Measurements from ENCODE around the gene RARS1.

The RARS1 gene

DNA sequence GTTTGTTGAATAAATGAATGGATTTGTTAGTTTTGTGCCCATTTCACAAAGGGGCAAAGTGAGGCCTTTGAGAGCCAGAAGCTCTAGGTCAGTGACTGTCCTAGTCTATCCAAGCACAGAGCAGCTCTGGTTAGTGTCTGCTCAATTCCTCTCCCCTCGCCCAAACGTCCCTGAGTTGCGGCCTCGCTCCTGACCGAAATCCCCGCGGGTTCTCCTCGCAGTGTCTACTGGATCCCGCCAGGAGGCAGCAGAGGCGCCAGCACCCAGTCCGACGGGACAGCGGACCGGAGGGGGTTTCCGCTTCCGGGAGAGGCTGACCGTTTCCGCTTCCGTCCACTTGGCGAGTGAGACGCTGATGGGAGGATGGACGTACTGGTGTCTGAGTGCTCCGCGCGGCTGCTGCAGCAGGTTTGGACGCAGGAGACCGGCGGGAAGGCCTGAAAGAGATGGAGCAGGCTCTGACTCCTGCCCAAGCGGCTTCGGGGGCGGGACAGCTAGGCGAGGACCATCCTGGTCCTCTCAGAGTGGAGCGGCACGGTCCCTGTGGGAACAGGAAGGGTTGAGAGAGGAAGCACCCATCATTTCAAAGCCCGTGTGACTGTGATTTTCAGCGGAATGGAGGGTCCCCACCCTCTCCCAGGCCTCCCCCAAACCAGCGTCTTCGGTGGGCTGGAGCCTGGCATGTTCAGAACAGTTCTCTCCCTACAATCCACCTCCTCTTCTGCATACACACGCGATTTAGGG is at the start of gene RARS1:
RARS1 (plus strand) TSS at position 336 of the 744 bp plus-strand sequence; CDS start at position 364, 28 bp downstream.
- peak; percentile 91 for DNase-seq (ENCODE audit: low spot score)

DNA sequence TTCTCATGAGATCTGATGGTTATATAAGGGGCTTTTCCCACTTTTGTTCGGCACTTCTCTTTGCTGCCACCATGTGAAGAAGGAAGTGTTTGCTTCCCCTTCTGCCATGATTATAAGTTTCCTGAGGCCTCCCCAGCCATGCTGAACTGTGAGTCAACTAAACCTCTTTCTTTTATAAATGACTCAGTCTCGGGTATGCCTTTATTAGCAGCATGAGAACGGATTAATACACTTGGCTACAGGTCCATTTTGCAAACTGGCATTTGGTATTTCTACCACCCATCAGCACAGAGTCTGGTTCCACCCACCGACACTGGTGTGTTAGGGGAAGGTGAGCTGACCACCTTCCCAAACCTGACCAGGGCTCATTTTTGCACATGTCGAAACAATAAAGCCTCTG is 47.9 kb upstream of the RARS1 start:
- no peak for DNase-seq (ENCODE audit: low spot score)

DNA sequence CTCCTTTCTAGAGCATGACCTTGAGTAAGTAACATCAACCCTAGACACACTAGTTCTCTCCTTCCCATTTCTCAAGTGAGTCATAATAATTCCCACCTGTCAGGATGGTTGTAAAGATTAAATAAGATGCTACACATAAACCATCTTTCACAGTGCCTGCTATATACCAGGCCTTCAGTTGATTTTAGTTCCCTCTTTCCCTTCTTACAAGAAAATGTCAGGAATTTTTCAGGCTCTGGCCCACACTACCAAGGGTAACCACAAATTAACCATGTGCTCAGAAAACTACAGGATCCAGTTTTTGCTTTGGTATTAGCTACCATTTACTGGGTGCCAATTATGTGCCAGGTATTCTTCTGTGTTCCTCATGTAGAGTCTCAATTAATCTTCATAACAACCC is 42.7 kb upstream of the RARS1 start:
- DNase-seq (ENCODE audit: low spot score): no peak

DNA sequence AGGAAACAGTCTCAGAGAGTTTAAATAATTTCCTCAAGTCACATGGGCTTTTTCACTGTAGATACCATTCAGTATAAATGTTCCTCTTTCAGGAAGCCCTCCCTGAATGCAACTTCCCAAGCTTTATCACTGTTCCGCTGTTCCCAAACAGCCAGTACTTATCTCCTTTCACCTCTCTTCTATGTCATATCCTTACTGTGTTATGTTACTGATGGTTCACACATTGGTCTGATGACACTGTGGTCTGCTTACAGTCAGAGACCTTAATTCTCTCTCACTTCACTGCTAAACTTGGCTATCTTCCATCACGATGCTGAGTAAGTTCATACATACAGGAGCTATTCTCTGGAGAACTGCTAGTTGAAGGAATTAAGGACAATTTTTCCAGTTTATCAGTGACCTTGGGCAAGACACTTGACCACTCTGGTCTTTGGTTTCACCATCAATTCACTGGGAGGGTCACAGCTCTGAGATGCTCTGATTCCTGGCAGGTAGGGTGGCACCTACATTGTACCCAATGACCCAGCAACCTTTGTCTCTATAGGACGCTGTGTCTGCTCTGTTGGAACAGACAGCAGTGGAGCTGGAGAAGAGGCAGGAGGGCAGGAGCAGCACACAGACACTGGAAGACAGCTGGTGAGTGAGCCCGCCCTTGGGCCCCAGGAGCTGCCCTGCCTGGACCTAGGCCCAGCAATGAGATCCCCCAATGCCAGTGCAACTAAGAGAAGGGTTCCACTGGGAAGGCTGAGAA is 42.1 kb upstream of the RARS1 start:
- DNase-seq (ENCODE audit: low spot score): no peak

DNA sequence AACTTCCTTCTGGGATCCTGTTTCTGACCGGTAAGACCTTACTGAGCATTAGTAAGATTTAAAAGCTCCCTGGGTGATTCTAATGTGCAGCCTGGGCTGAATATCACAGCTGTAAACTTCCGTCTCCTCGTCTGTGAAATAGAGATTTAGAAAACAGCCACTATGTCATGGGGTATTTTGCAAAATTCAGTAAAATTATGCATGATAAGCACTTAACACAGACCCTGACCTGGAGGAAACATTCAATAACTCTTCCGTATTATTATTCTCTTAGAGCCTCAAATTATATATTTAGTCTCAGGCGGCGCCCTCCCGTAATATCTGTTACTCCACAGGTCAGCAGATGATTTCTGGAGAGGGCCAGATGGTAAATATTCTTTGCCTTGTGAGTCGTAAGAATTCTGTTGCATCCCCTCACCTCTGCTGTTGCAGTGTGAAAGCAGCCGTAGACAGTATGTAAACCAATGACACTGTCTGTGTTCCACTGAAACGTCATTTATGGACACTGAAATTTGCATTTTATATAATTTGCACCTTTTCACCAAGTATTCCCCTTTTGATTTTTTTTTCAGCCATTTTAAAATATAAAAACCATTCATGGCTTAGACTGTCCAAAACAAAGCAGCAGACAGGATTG is 39.2 kb upstream of the RARS1 start:
- no peak for DNase-seq (ENCODE audit: low spot score)

DNA sequence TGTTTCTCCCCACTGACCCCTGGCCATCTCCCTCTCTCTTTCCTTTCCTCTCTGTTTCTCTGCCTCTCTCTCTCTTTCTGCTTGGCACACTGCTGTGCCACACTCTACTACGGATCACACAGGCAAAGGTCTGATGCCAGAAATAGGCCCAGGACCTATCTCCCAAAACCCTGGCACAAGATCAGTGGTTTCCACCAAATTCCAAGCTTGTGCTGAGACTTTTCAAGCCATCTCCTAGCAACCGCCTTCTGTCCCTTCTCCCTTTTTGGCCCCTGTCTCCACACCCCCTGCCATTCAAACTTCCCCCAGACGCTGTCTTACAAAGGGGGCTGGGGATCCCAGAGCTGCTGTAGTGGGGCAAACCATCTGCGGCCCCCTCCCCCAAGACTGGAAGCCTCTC is 38.5 kb upstream of the RARS1 start:
- DNase-seq (ENCODE audit: low spot score): no peak

DNA sequence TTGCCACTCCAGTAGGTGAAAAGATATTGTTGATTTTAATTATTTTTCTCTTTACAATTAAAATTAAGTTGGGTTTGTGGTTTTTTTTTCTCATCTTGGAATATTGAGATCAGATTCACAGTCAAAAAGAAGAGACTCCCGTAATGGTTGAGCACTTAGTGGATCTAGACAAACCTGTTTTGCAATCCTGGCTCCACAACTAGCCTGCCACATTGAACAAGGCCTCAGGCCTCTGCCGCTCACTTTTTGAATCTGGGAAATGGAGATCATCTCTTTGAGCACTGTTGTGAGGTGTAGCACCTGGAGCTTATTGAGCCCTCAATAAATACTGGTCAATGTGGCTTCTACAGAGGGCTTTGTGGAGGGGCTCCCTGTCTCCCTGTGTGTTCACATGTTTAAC is 37.1 kb upstream of the RARS1 start:
- no peak for DNase-seq (ENCODE audit: low spot score)

DNA sequence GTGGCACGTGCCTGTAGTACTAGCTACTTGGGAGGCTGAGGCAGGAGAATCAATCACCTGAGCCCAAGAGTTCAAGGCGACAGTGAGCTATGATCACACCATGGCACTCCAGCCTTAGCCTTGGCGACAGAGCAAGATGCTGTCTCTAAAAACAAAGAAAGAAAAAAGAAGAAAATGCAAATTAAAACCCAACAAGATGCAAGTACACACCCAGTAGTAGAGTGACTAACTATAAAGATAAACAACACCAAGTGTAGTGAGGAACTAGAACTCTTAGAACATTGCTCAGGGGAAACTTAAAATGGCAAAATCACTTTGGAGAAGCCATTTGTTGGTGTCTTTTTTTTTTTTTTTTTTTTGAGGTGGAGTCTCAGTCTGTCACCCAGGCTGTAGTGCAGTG is 34.7 kb upstream of the RARS1 start:
- no peak for DNase-seq (ENCODE audit: low spot score)

DNA sequence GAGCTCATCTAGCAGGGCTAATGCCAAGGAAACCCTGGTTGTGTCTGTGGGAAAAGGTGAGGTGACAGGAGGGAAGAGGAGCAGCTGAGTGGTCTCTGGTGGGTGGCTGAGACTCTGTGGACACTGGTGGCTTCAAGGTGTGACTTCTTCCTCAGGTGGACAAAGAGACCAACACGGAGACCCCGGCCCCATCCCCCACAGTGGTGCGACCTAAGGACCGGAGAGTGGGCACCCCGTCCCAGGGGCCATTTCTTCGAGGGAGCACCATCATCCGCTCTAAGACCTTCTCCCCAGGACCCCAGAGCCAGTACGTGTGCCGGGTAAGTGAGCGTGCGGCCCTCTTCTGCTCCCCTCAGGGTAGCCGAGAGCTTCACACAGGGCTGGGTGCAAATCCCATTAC is 31.1 kb upstream of the RARS1 start:
- DNase-seq (ENCODE audit: low spot score): no peak

DNA sequence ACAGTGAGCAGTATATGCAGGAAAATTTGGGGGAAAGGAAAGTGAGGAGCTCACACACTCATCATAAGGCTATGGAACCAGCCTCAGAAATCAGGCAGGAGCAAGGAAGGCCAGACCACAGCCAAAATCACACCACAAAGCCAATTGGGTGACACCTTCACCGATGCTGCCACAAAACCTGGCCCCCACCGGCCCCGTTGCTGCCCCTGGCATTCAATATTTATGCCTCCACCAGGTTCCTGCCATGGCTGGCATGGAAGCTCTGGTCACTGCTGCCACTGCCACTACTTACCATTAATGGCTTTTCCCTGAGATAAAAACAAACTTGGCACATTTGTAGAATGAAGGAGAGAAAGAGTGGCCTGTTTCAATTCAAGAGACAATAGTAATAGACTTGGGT is 28.7 kb upstream of the RARS1 start:
- DNase-seq (ENCODE audit: low spot score): no peak

DNA sequence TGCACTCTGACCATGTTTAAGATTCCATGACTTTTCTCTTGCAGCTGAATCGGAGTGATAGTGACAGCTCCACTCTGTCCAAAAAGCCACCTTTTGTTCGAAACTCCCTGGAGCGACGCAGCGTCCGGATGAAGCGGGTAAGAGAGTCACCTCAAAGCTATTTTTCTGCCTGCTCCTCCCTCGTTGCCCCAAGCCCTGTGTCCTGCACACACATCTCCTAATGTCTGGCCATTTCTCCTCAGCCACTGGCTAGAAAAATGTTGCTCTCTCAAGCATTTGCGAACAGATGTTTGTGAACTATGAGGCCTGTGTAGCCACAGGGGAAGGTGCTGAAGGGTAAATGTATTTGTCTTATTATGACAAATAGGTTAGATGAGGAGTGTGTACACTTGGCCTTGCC is 25.7 kb upstream of the RARS1 start:
- DNase-seq (ENCODE audit: low spot score): no peak

DNA sequence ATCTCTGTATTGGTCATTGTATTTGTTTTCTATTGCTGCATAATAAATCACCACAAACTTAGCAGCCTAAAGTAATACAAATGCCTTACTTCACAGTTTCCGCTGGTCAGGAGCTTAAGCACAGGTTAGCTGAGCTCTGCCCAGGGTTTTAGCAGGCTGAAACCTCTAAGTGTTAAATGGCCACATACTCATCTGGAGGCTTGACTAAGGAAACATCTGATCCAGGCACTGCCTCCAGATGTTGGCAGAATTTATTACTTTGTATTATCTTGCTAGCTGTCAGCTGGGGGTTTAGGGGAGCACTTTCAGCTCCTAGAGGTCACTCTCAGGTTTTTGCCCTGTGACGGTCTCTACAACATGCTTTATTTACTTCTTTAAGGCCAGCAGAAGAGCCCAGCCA is 23.2 kb upstream of the RARS1 start:
- DNase-seq (ENCODE audit: low spot score): no peak

DNA sequence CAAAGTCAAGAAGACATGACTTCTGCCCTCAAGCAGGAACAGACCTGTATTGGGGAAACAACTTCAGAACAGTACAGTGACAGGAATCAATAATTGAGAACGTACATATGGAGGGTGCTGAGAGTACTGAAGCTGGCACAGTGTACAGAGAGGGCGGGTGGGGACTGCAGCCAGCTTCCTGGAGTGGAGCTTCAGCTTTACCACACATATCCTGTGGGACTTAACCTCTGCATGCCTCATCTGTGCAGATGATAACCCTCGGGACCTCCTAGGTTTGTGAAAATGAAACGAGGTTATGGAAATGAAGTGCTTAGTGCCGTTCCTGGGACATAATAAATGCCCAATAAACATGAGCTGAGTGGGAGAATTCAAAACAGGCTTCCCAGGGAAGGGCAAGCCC is 22.1 kb upstream of the RARS1 start:
- DNase-seq (ENCODE audit: low spot score): no peak

DNA sequence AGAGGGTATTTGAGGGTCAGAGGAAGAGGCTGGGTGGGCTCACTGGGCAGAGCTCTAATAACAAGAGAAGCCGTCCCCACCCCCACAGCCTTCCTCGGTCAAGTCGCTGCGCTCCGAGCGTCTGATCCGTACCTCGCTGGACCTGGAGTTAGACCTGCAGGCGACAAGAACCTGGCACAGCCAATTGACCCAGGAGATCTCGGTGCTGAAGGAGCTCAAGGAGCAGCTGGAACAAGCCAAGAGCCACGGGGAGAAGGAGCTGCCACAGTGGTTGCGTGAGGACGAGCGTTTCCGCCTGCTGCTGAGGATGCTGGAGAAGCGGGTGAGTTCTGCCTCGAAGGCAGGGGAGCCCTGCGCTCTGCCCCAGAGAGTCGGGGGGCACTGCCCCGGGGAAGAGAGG is 21.6 kb upstream of the RARS1 start:
- DNase-seq (ENCODE audit: low spot score): no peak

DNA sequence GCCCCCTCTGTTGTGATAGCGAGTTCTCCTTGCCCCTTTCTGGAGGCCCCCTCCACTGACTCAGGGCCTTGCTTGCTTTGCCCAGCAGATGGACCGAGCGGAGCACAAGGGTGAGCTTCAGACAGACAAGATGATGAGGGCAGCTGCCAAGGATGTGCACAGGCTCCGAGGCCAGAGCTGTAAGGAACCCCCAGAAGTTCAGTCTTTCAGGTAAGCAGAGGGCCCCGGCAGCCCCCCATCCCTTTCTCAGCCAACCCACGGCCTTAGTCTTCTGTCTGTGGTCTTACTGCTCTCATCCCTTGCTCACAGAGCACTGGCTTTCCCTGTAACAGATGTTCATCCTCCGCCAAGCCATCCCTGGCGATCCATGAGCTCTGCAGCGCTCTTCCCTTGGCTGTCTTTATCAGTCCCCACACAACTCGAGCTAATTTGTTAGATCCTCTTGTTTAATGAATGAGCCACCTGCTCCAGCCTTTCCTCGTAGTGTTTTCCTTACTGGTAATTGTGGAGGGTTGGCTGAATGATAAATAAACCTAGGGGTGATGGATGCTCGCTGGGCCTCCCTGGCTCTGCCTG is 18.4 kb upstream of the RARS1 start:
- no peak for DNase-seq (ENCODE audit: low spot score)

DNA sequence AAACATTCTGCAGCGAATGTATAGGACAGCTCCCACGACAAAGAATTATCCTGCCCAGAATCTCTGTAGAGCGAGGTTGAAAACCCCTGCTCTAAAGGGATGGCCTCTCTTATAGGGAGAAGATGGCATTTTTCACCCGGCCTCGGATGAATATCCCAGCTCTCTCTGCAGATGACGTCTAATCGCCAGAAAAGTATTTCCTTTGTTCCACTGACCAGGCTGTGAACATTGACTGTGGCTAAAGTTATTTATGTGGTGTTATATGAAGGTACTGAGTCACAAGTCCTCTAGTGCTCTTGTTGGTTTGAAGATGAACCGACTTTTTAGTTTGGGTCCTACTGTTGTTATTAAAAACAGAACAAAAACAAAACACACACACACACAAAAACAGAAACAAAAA is 17.4 kb upstream of the RARS1 start:
- DNase-seq (ENCODE audit: low spot score): no peak

DNA sequence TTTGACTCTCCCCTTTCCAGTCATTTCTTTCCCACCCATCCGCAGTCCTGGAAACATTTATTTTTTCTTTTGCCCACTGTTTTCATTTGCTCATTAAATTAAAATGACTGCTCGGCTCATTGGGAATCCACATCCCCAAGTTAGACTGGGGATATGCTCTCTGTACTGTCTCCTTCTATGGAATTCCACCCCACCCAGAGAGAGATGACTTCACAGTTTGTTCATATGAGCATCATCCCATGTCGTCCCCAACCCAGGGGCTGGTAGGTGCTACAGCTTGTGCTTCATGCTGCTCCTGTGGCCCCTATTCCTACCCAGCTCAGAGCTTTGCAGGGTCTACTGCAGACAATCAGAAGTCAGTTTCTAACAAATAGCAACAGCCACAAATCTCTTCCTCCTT is 16.5 kb upstream of the RARS1 start:
- no peak for DNase-seq (ENCODE audit: low spot score)

DNA sequence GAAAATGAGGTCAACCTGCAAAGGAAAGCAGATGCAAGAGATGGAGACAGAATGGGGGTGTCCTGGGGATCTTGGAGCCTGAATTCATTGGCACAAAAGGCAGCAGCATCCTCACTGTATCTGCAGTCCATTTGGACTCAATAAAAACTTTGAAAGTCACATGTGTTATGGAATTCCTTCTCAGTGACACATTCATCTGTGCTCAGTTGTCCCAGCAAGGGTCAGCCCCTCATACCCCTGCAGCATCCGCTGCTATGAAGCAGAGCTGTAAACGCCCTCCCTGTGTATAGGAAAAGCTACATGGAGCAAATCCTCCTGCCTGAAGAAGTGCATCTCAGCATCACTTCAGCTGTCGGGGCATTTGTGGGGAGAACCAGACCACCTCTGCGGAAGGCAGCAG is 14.5 kb upstream of the RARS1 start:
- DNase-seq (ENCODE audit: low spot score): no peak

DNA sequence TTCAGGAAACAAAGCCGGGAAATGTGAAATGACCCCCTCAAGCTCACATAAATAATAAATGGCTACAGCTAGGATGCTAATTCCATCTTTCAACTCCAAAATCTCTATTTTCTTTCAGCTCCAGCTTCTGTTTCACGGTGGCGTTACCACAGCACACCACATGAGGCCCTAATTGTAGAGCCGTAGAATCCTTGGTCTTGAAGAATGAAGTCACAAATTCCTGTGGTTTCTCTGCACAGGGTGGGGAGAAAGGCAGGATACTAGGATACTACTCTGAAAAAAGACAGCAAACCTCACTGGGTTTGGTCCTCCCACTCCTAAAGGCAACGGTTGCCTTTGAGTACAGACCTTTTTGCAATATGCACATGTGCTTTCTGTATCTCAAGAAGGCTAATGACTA is 13.9 kb upstream of the RARS1 start:
- no peak for DNase-seq (ENCODE audit: low spot score)

DNA sequence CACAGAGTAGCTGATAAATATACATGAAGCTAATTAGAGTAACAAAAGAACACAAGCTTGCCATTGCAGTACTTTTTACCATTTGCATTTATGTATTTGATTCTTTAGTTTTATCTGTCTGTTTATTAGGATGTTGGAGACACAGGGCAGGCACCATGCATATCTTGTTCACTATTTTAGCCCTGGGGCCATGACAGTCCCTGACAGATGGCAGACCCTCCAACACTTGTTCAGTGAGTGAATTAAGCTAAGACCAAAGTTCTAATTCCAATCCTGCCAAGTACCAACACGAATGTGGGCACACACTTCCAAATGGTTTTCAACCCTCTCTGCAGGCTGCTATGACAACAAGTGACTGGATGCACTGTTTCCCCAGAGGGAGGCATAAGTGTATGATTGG is 12.0 kb upstream of the RARS1 start:
- DNase-seq (ENCODE audit: low spot score): no peak

DNA sequence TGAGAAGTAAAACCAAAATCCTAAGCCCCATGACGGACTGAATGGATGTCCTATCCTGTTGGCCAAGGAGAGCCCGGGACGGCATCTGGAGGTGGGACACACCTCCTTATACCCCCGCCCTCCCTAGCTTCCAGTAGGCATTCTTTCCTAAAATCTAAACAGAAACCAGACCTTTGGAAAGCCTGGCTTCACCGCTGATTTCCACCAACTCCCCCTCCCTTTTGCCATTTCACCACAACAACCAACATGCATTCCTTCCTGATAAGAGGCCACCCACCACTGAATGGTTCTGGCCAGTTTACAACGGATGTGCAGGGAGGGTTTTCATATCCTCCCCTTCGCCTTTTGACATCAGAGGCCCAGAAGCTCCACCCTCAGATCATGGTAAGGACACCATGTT is 9.2 kb upstream of the RARS1 start:
- no peak for DNase-seq (ENCODE audit: low spot score)

DNA sequence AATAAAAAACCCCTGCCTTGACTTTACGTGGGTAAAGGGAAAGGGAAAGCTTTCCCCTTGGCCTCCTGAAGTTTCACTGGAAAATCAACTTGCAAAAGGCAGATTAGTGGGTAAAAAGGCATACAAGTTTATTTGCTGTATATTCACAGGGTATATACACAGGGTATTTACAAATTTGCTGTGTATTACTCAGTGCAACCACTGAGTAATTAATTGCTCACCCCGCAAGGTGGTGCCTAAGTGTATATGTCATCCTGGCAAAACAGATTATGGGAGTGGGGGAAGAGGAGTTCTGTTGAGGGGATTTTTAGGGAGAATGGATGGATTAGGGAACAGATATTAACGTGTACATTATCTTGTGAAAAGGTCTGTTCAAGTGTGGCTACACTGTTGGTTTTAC is 7.1 kb upstream of the RARS1 start:
- no peak for DNase-seq (ENCODE audit: low spot score)

DNA sequence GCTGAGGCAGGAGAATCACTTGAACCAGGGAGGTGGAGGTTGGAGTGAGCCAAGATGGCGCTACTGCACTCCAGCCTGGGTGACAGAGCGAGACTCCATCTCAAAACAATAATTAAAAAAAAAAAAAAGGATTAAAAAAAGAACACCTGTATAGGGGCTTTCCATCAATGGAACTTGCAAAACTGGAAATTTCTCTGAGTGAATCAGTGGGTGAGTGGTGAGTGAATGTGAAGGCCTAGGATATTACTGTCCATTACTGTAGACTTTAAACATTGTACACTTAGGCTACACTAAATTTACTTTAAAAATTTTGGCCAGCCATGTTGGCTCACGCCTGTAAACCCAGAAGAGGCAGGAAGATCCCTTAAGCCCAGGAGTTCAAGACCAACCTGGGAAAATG is 5.7 kb upstream of the RARS1 start:
- DNase-seq (ENCODE audit: low spot score): no peak
